ENCODE measurements around the gene CDHR1.
"Not testable (repeated sequence)": the region's sequence is repeated elsewhere in the genome, so short reads cannot be mapped to it uniquely, and the experiment has no call there.

Gene CDHR1

DNA sequence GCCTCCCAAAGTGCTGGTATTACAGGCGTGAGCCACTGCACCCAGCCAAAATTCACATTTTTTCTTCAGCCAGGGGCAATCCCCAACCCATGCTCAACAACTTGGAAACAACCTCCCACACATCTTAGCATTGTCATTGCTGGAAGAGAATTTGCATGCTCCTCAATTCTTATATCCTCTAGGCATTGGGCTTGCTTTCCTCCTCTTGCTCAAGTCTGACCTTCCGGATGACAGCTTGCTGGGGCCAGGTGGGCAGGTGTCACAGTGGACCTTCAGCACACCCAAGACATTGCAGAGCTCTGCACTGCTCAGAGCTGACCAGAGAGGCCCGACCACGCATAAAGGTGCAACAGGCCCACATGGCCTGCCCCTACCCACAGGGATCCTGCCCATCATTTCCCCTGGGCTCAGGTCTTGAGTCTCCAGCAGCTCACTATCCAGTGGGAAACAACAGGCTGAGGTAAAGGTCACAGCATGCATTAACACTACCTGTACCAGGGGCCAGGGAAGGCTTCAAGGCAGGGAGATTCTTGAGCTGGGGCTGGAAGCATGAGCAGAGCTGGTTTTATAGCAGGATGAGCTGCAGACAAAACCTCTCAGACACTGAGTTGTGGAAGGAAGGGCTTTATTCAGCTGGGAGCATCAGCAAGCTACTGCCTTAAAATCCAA is 27.6 kb upstream of the CDHR1 start:
- H3K27ac ChIP-seq: no peak overlapping the region
- TF ChIP-seq, protein P1, sequence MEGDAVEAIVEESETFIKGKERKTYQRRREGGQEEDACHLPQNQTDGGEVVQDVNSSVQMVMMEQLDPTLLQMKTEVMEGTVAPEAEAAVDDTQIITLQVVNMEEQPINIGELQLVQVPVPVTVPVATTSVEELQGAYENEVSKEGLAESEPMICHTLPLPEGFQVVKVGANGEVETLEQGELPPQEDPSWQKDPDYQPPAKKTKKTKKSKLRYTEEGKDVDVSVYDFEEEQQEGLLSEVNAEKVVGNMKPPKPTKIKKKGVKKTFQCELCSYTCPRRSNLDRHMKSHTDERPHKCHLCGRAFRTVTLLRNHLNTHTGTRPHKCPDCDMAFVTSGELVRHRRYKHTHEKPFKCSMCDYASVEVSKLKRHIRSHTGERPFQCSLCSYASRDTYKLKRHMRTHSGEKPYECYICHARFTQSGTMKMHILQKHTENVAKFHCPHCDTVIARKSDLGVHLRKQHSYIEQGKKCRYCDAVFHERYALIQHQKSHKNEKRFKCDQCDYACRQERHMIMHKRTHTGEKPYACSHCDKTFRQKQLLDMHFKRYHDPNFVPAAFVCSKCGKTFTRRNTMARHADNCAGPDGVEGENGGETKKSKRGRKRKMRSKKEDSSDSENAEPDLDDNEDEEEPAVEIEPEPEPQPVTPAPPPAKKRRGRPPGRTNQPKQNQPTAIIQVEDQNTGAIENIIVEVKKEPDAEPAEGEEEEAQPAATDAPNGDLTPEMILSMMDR (IDR thresholded peaks at IDR 0.05): no peak
- TF ChIP-seq ZFX (IDR thresholded peaks at IDR 0.05; ENCODE audit: borderline replicate concordance): no peak

DNA sequence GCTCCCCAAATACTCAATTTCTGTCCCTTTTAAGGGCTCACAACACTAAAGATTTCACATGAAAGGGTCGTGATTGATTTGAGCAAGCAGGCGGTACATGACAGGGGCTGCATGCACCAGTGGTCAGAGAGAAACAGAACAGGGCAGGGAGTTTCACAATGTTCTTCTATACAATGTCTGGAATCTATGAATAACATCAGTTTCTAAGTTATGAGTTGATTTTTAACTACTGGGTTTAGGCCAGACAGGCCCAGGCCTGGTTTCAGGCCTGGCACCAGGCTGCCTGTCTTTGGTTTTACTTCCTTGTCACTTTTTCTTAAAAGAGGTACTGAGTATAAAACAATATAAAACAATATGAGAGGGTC is 27.1 kb upstream of the CDHR1 start:
- not testable (repeated sequence) for H3K27ac ChIP-seq

- H3K27ac ChIP-seq: not testable (repeated sequence)
Observed at GRCh38 chr10:84168382-84168781, 26.0 kb upstream of the CDHR1 start.

DNA sequence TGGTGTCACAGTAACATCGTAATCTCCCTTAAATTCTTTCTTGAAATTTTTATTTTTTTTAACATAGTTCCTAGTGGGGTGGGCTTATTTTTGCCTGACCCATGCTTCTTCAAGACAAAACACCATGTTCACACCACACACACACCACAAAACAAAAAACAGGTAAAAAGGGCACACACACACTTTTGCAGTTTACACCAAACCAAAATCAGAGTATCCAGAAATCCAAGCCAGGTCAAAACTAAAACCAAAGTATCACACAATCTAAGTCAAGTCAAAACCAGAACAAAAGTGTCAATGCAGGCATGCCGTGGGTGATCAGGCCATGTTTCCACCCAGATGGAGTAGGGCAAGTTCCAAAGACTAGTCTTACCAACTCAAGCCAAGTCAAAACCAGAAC is 23.1 kb upstream of the CDHR1 start:
- not testable (repeated sequence) for H3K27ac ChIP-seq

- not testable (repeated sequence) for H3K27ac ChIP-seq
Observed at GRCh38 chr10:84171700-84172466, 22.5 kb upstream of the CDHR1 start.

GRCh38 chr10:84172467-84173356 is 21.6 kb upstream of the CDHR1 start:
- no peak for TF ChIP-seq ZFX (IDR thresholded peaks at IDR 0.05; ENCODE audit: borderline replicate concordance)
- TF ChIP-seq, protein P1 (IDR thresholded peaks at IDR 0.05): no peak

DNA sequence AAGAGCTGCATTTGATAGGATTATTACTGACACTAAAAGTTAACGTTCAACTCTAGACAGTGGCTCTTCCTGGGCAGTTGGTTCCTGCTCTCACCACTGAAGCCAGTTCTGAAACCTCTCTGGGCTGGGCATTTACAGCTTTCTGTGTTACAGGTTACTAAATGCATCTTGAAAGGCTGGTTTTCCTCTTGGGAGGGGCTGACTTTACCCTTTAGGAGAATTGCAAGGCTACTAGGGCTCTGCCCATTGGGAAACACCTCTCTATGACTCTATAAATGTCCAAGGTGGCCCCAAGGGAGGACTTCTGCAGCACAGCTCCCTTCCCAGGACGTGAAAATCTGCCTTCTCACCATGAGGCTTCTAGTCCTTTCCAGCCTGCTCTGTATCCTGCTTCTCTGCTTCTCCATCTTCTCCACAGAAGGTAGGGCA is 20.8 kb upstream of the CDHR1 start, which contains the start of gene GPR15LG:
Gene GPR15LG (plus strand): TSS at position 301 of the 429 bp plus-strand sequence. CDS start 51 bp downstream, at position 352.
- H3K27ac ChIP-seq: no peak within 1 kb of the TSS
- TF ChIP-seq ZFX (IDR thresholded peaks at IDR 0.05; ENCODE audit: borderline replicate concordance): no peak
- TF ChIP-seq, protein P1 (IDR thresholded peaks at IDR 0.05): no peak

More at GRCh38 chr10:84172467-84173356, 21.6 kb upstream of the CDHR1 start:
- H3K27ac ChIP-seq: no peak overlapping the region

DNA sequence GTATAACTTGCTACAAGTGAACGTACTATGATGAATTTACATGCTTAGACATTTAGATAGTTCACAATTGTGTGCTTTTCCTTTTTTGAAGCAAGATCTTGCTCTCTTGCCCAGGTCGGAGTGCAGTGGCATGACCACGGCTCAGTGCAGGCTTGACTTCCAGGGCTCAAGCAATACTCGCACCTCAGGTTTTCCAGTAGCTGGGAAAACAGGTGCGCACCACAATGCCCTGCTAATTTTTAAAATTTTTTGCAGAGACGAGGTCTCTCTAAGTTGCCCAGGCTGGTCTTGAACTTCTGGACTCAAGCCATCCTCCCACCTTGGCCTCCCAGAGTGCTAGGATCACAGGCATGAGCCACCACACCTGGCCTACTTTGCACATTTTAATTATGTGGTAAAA is 18.9 kb upstream of the CDHR1 start:
- TF ChIP-seq ZFX (IDR thresholded peaks at IDR 0.05; ENCODE audit: borderline replicate concordance): no peak
- TF ChIP-seq, protein P1 (IDR thresholded peaks at IDR 0.05): no peak
- no peak overlapping the region for H3K27ac ChIP-seq

GRCh38 chr10:84176351-84176750 is 18.0 kb upstream of the CDHR1 start:
- no peak overlapping the region for H3K27ac ChIP-seq
- TF ChIP-seq, protein P1 (IDR thresholded peaks at IDR 0.05): no peak
